Measurements from ENCODE around the gene UBE2H.
"Not testable (repeated sequence)": the region's sequence is repeated elsewhere in the genome, so short reads cannot be mapped to it uniquely, and the experiment has no call there.

UBE2H gene

GRCh38 chr7:129909669-129910068 is 43.1 kb downstream of the UBE2H start:
- in situ Hi-C loops (cut with MboI; ENCODE audit: low sequenced_read_pairs): no loop called here

- in situ Hi-C loops (cut with MboI; ENCODE audit: low sequenced_read_pairs): no loop called here
Observed at GRCh38 chr7:129908181-129908580, 44.6 kb downstream of the UBE2H start.

GRCh38 chr7:129907122-129907736 is 45.5 kb downstream of the UBE2H start:
- in situ Hi-C loops (cut with MboI; ENCODE audit: low sequenced_read_pairs): no loop called here

- in situ Hi-C loops (cut with MboI; ENCODE audit: low sequenced_read_pairs): no loop called here
Observed at GRCh38 chr7:129906700-129907099, 46.1 kb downstream of the UBE2H start.

- in situ Hi-C loops (cut with MboI; ENCODE audit: low sequenced_read_pairs): no loop called here
Observed at GRCh38 chr7:129903935-129904334, 48.8 kb downstream of the UBE2H start.

GRCh38 chr7:129902788-129903422 is 49.9 kb downstream of the UBE2H start:
- in situ Hi-C loops (cut with MboI; ENCODE audit: low sequenced_read_pairs): no loop called here

- in situ Hi-C loops (cut with MboI; ENCODE audit: low sequenced_read_pairs): no loop called here
Observed at GRCh38 chr7:129898502-129899160, 54.1 kb downstream of the UBE2H start.

- in situ Hi-C loops (cut with MboI; ENCODE audit: low sequenced_read_pairs): no loop called here
Observed at GRCh38 chr7:129898007-129898406, 54.8 kb downstream of the UBE2H start.

GRCh38 chr7:129896568-129897382 is 56.0 kb downstream of the UBE2H start:
- in situ Hi-C loops (cut with MboI; ENCODE audit: low sequenced_read_pairs): no loop called here

GRCh38 chr7:129894184-129894583 is 58.6 kb downstream of the UBE2H start:
- in situ Hi-C loops (cut with MboI; ENCODE audit: low sequenced_read_pairs): not testable (repeated sequence)

GRCh38 chr7:129890090-129890489 is 62.7 kb downstream of the UBE2H start:
- in situ Hi-C loops (cut with MboI; ENCODE audit: low sequenced_read_pairs): no loop called here

GRCh38 chr7:129889133-129889844 is 63.5 kb downstream of the UBE2H start:
- in situ Hi-C loops (cut with MboI; ENCODE audit: low sequenced_read_pairs): no loop called here

- in situ Hi-C loops (cut with MboI; ENCODE audit: low sequenced_read_pairs): no loop called here
Observed at GRCh38 chr7:129887865-129888264, 64.9 kb downstream of the UBE2H start.

GRCh38 chr7:129886818-129887186 is 66.0 kb downstream of the UBE2H start:
- in situ Hi-C loops (cut with MboI; ENCODE audit: low sequenced_read_pairs): no loop called here

GRCh38 chr7:129886167-129886817 is 66.5 kb downstream of the UBE2H start:
- in situ Hi-C loops (cut with MboI; ENCODE audit: low sequenced_read_pairs): no loop called here

GRCh38 chr7:129884495-129884894 is 68.3 kb downstream of the UBE2H start:
- in situ Hi-C loops (cut with MboI; ENCODE audit: low sequenced_read_pairs): no loop called here

- in situ Hi-C loops (cut with MboI; ENCODE audit: low sequenced_read_pairs): no loop called here
Observed at GRCh38 chr7:129883151-129883550, 69.6 kb downstream of the UBE2H start.

GRCh38 chr7:129882531-129882930 is 70.2 kb downstream of the UBE2H start:
- in situ Hi-C loops (cut with MboI; ENCODE audit: low sequenced_read_pairs): no loop called here

- in situ Hi-C loops (cut with MboI; ENCODE audit: low sequenced_read_pairs): no loop called here
Observed at GRCh38 chr7:129877146-129877792, 75.5 kb downstream of the UBE2H start.
